ENCODE measurements around the gene EXOC4. TPM values are rescaled to one million over a fixed set of nuclear protein-coding genes. Genes with fewer than 3 reads are reported as not detected.

The EXOC4 gene
- total RNA-seq, 1 experiment from 2014 or later, result 71.0 TPM

GRCh38 chr7:133412942-133413341 is 160.1 kb downstream of the EXOC4 start:
- CTCF ChIA-PET, result no interaction called here
- ATAC-seq (no peak), DNase-seq (ENCODE audit: low read depth, low spot score) (no peak)
- no peaks in the 10 kb centered on the region for H3K4me1 ChIP-seq (ENCODE audit: control insufficient read depth, insufficient read depth, low read length)
- H3K27ac ChIP-seq (ENCODE audit: low read length), result no peak overlapping the region
- H3K36me3 ChIP-seq (ENCODE audit: control insufficient read depth, insufficient read depth, low read length), result no peaks in the 10 kb centered on the region
- no peak overlapping the region for H3K4me3 ChIP-seq (ENCODE audit: low read depth in 2 of 2, low read length in 2 of 2)
- no peaks in the 10 kb centered on the region for H3K9me3 ChIP-seq (ENCODE audit: control insufficient read depth, insufficient read depth, low read depth, low read length)
- POLR2A ChIA-PET, result no interaction called here
- in situ Hi-C loops (cut with HindIII; ENCODE audit: low pct_unique_long_range_greater_than_20kb, low sequenced_read_pairs) (no loop called here), intact Hi-C loops (cut with micrococcal nuclease; ENCODE audit: unreplicated experiment) (no loop called here)
- H3K27me3 ChIP-seq (ENCODE audit: control insufficient read depth, insufficient read depth, low read length), result no peaks in the 10 kb centered on the region
- no peak for TF ChIP-seq SIN3A (IDR thresholded peaks at IDR 0.05; ENCODE audit: borderline replicate concordance, insufficient read depth, low read depth, low read length)
- no peak for TF ChIP-seq POLR2AphosphoS5 (IDR thresholded peaks at IDR 0.05; ENCODE audit: low read depth, low read length)
- TF ChIP-seq REST (IDR thresholded peaks at IDR 0.05; ENCODE audit: insufficient read depth in 1 of 2, low read depth in 2 of 2, low read length in 1 of 2), result peak in 1 of 2 experiments; percentile 26; a peak in 1 of 4 replicates
- TF ChIP-seq CTCF (IDR thresholded peaks at IDR 0.05), result no peak
- BruUV-seq (replicated peaks), result no TSS peak

GRCh38 chr7:133419041-133419440 is 166.2 kb downstream of the EXOC4 start:
- intact Hi-C loops (cut with micrococcal nuclease; ENCODE audit: unreplicated experiment), result no loop called here
- no peak overlapping the region for H3K27ac ChIP-seq (ENCODE audit: low read length)
- H3K4me1 ChIP-seq (ENCODE audit: control insufficient read depth, insufficient read depth, low read length), result no peaks in the 10 kb centered on the region
- ATAC-seq (no peak), DNase-seq (ENCODE audit: low read depth, low spot score) (no peak)
- no peak overlapping the region for H3K4me3 ChIP-seq (ENCODE audit: low read depth in 2 of 2, low read length in 2 of 2)
- no peaks in the 10 kb centered on the region for H3K9me3 ChIP-seq (ENCODE audit: control insufficient read depth, insufficient read depth, low read depth, low read length)
- CTCF ChIA-PET, result no interaction called here
- no peak for TF ChIP-seq TCF7L2 (IDR thresholded peaks at IDR 0.05; ENCODE audit: low read depth, low read length)
- no peak for TF ChIP-seq POLR2AphosphoS5 (IDR thresholded peaks at IDR 0.05; ENCODE audit: low read depth, low read length)
- no peaks in the 10 kb centered on the region for H3K27me3 ChIP-seq (ENCODE audit: control insufficient read depth, insufficient read depth, low read length)
- BruUV-seq (replicated peaks), result TSS peak; percentile 14
- no peaks in the 10 kb centered on the region for H3K36me3 ChIP-seq (ENCODE audit: control insufficient read depth, insufficient read depth, low read length)
- in situ Hi-C loops (cut with HindIII; ENCODE audit: low pct_unique_long_range_greater_than_20kb, low sequenced_read_pairs), result no loop called here
- POLR2A ChIA-PET, result no interaction called here

GRCh38 chr7:133423618-133424017 is 170.7 kb downstream of the EXOC4 start:
- no peak for ATAC-seq
- Histone ChIP-seq H3K27me3 (ENCODE audit: control insufficient read depth, insufficient read depth, low read length) (no peaks in the 10 kb centered on the region), H3K4me1 (ENCODE audit: control insufficient read depth, insufficient read depth, low read length) (no peaks in the 10 kb centered on the region), H3K4me3 (ENCODE audit: low read depth in 2 of 2, low read length in 2 of 2) (no peak overlapping the region), H3K36me3 (ENCODE audit: control insufficient read depth, insufficient read depth, low read length) (no peaks in the 10 kb centered on the region), H3K27ac (ENCODE audit: low read length) (no peak overlapping the region), H3K9me3 (ENCODE audit: control insufficient read depth, insufficient read depth, low read depth, low read length) (no peaks in the 10 kb centered on the region)
- POLR2A ChIA-PET, result no interaction called here
- BruUV-seq (replicated peaks), result no TSS peak
- CTCF ChIA-PET, result no interaction called here
- intact Hi-C loops (cut with micrococcal nuclease; ENCODE audit: unreplicated experiment) (no loop called here), in situ Hi-C loops (cut with HindIII; ENCODE audit: low pct_unique_long_range_greater_than_20kb, low sequenced_read_pairs) (no loop called here)
- TF ChIP-seq TCF7L2 (IDR thresholded peaks at IDR 0.05; ENCODE audit: low read depth, low read length) (no peak), SIN3A (IDR thresholded peaks at IDR 0.05; ENCODE audit: borderline replicate concordance, insufficient read depth, low read depth, low read length) (no peak), CTCF (IDR thresholded peaks at IDR 0.05) (no peak), REST (IDR thresholded peaks at IDR 0.05; ENCODE audit: insufficient read depth in 1 of 2, low read depth in 2 of 2, low read length in 1 of 2) (no peak), POLR2AphosphoS5 (IDR thresholded peaks at IDR 0.05; ENCODE audit: low read depth, low read length) (no peak)
- no peak for DNase-seq (ENCODE audit: low read depth, low spot score)

All from Panc1 (cell line).